ENCODE data around the gene AMBRA1.

DNA sequence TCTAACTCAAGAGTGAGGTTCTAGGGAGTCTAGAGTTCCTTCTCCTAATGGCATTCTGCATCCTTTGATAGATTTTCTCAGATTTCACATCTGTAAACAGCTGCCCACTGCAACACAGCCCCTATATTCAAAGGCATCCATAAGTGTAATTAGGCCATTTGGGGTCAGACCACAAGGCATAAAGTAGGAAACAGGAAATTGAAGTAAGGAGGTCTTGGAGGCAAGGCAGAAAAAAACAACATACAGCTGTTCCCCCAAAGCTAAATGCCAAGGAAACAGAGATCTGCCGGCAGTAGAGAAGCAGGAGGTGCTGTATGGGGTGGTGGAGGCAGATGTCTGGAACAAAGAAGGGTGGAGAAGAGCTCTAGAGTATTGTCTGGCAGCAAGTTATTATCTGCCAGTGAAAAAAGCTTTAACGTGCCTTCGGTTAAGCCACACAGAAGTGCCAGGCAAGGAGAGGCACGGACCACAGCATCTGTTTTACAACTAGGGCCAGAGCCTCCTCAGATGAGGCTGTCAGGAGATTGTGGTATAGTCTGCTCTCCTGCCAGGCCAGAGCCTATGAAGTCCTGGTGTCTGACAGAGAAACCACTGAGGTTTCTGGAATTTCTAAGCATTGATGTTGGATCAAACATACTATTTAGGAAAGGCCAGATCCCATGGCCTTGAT lies 102.0 kb downstream of the AMBRA1 start:
- TF ChIP-seq, protein P1, sequence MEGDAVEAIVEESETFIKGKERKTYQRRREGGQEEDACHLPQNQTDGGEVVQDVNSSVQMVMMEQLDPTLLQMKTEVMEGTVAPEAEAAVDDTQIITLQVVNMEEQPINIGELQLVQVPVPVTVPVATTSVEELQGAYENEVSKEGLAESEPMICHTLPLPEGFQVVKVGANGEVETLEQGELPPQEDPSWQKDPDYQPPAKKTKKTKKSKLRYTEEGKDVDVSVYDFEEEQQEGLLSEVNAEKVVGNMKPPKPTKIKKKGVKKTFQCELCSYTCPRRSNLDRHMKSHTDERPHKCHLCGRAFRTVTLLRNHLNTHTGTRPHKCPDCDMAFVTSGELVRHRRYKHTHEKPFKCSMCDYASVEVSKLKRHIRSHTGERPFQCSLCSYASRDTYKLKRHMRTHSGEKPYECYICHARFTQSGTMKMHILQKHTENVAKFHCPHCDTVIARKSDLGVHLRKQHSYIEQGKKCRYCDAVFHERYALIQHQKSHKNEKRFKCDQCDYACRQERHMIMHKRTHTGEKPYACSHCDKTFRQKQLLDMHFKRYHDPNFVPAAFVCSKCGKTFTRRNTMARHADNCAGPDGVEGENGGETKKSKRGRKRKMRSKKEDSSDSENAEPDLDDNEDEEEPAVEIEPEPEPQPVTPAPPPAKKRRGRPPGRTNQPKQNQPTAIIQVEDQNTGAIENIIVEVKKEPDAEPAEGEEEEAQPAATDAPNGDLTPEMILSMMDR (IDR thresholded peaks at IDR 0.05) = no peak
- no peak for TF ChIP-seq POLR2A (IDR thresholded peaks at IDR 0.05)
